Stimulated activated CD4-positive, alpha-beta T cell treated with anti-CD3 and anti-CD28 coated beads, TNF-alpha, amount 100 ng/mL, for 48 hours (primary cell): Measurements from ENCODE around the gene GAREM2.

ENCODE experiments used
- DNase-seq, 3 donors: peaks; one replicate each; pipeline ENCODE4 v3.0.0-alpha.2; 2020; ENCODE audit warnings: low read depth in 3 of 3

GAREM2 gene

DNA sequence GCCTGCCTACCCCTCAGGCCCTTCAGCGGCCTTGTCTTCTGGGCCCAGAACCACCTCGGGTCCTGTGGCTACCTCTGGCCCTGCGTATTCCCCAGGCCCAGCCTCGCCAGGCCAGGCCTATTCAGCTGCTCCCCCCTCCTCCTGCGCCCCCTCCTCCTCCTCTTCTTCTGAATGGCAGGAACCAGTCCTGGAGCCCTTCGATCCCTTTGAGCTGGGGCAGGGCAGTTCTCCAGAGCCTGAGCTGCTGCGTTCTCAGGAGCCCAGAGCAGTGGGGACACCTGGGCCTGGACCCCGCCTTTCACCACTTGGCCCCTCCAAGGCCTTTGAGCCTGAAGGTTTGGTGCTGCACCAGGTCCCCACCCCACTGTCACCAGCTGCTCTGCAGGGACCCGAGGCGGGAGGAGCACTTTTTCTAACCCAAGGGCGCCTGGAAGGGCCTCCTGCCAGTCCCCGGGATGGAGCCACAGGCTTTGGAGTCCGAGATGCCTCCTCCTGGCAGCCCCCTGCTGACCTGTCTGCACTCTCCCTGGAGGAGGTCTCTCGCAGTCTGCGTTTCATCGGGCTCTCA is 14.7 kb downstream of the GAREM2 start:
- no peak for DNase-seq

GRCh38 chr2:26189123-26189522 is 16.2 kb downstream of the GAREM2 start:
- no peak for DNase-seq

GRCh38 chr2:26189751-26190150 is 16.9 kb downstream of the GAREM2 start:
- no peak for DNase-seq

GRCh38 chr2:26190369-26190768 is 17.5 kb downstream of the GAREM2 start:
- no peak for DNase-seq

DNA sequence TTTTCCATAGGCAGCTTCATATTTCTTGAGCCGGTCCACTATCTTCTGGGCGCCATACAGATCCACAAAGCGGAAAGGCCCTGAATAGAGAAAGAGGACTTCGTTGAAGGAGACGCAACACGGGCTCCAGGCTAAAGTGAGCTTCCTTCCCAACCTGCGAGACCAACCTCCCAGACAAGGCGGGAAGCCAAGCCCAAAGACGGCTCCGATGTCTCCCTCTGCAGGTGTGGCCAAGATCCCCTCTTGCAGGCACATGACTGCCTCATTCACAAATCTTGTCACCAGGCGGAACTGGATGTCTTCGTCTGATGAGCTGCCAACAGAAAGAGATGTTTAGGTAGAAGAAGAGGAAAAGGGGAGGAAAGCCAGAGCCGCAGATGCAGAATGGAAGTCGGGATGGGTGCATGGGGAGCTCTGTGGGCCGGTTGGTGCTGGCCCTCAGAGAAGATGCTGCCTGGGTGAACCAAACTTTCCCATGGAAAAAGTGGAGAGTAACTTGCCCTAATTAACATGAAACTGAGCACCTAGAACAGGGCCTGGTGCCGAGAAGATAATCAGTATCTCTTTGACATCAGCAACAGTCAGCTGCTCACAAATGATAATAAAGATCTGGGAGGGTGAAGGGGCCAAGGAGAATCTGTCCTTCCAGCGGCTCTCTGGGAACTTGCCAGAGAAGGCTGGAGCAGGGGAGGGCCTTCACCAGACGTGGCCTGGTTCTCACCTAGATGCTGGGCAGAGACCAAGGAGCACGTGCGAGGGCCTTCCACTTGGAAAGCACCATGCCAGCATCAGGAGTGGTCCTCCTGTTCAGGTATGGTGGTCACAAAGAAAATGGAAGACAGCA is 18.6 kb downstream of the GAREM2 start:
- no peak for DNase-seq

DNA sequence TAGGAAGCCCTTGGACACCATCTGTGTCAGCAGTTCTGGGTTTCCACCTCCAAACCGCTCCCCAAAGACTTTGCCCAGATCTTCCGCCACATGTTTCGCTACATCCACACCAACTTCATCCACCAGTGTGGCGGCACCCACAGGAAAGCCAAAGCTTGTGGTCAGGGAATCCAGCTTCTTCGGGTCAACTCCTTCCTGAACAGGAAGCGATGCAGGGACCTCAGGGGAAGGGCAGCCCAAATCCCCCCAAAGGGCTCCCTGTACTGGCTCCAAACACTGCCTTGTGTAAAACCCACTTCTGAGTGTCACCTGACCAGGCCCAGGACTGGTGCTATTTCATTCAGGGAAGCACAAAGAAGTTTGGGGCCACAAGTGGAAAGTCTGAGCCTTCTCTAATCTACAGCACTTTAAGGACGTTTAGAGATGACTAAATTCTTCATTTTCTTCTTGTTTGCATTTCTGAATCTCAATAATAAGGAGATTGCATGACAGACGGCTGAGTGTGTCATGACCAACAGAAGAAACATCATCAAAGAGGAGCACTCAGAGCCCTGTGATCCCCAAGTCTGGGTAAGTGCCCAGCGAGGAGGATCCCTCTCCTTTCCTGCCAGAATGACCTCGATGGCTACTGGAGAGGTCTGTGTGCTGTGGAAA is 20.8 kb downstream of the GAREM2 start:
- DNase-seq = peak in 1 of 3 donors; percentile 12

GRCh38 chr2:26195040-26195984 is 22.4 kb downstream of the GAREM2 start:
- no peak for DNase-seq

GRCh38 chr2:26196683-26197418 is 24.0 kb downstream of the GAREM2 start:
- no peak for DNase-seq

DNA sequence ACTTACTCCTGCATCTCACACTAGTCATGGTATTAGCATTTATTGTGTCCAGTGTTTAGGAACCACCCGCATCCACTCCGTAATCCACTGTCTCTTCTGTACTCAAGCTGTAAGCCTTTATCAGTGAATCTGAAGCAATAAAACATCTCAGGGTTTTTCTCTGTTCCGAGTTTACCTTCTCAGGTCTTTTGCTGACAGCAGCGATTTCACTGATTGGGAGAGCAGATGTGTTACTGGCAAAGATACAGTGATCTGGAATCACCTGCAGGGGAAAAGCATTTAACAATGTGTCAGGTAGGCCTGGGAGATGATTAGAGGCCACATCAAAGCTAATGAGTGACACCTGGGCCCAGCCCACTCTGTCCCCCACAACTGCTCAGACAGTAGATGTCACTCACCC is 24.6 kb downstream of the GAREM2 start:
- no peak for DNase-seq

GRCh38 chr2:26202981-26203490 is 30.1 kb downstream of the GAREM2 start:
- no peak for DNase-seq

- no peak for DNase-seq
Measured at GRCh38 chr2:26203906-26204305, 31.0 kb downstream of the GAREM2 start.

GRCh38 chr2:26212011-26212410 is 39.1 kb downstream of the GAREM2 start:
- DNase-seq = no peak

DNA sequence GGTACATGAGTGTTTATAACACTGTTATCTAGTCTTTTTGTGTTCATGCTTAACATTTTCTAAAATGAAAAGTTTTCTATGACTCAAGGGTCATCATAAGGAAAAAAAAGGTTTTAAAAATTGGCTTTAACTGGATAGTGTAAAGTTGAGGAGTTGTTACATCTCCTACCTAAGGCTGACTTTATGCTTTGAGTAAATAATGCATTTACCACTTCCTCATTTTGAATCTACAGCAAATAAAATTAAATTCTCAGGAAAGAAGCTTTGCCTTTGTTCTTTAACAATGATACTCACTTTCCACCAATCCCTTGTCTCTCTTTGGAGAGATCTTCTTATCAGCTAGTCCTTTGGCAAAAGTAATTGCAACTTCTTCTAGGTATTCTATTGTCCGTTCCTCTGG is 41.9 kb downstream of the GAREM2 start:
- DNase-seq = no peak

DNA sequence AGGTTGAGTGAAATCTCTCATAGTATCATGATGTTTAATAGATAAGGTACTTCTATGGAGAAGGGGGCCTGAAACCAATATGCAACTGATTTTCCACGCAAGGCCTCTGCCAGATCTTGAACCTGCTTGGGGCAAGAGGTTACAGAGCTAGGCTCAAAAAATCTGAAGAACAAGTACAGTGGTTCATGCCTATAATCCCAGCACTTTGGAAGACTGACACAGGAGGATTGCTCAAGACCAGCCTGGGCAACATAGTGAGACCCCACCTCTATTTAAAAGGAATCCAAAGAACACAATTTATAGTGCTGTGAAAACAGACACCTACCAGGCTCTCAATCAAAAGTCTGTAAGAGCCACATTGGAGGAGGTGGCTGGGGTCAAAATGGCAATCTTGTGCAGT is 42.9 kb downstream of the GAREM2 start:
- DNase-seq = no peak

DNA sequence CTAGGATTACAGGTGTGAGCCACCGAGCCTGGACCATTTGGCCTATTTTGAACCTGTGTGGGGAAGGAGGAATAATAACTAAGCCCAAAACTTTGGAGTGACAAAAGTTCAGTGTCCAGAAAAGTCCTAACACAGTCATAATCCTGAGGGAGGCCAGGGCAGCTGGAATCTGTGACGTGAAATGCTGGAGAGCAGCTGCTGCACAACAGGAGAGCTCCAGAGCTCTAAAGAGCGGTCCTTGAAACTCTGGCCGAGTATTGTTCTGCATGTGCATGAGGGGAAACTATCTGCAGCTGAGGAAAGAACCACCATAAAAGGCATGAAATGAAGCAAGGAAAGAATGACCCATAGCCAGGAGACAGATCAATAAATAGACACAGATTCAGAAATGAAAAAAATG is 43.7 kb downstream of the GAREM2 start:
- no peak for DNase-seq

- no peak for DNase-seq
Measured at GRCh38 chr2:26217720-26218119, 44.8 kb downstream of the GAREM2 start.

DNA sequence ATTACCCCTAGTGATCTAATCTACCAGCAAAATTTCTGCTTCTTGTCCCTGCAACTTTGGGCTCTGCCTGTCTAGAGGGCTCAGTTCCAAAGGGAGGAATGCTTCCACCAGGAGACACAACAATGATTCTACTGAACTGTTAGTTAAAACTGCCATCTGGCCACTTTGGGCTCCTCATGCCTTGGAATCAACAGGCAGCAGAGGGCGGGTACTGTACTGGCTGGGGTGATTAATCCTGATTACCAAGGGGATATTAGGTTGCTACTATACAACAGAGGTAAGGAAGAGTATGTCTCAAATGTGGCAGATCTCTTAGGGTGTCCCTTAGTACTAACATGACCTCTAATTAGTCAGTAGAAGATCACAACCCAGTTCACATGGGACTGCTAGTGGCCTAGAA is 50.1 kb downstream of the GAREM2 start:
- DNase-seq = no peak

DNA sequence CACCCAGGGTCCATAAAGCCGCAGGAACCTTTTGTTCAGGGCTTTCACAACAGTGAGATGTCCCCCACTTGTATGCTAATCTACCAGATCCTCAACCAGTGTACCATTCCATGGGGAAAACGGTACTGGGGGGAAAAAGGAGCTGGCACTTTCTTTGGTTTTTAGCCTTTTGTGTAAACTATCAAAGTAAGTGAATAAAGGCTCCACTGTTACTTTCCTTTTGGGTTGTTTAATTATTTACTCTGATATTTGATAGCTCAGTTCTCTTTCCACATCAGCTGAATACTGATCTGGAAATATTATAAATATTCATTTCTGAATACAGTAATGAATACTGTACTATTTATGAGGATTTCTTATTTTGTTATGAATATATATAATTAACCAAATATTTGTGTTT is 51.2 kb downstream of the GAREM2 start:
- no peak for DNase-seq

- DNase-seq = no peak
Measured at GRCh38 chr2:26229595-26229994, 56.7 kb downstream of the GAREM2 start.

GRCh38 chr2:26230806-26231205 is 57.9 kb downstream of the GAREM2 start:
- no peak for DNase-seq

- DNase-seq = no peak
Measured at GRCh38 chr2:26235089-26235488, 62.2 kb downstream of the GAREM2 start.
